Upper lobe of right lung (tissue), 1 donor: ENCODE data around the gene TTN. TPM values are rescaled to one million over a fixed set of nuclear protein-coding genes. Genes with fewer than 3 reads are reported as not detected.

Experiments used
- ATAC-seq: fragments of 200-7000 bp; cut with Tn5 transposase; one replicate; pipeline ENCODE4 v1.9.1; 2020; ENCODE audit warnings: mild to moderate bottlenecking, moderate library complexity
- DNase-seq: peaks from one replicate; pipeline ENCODE4 v3.0.0-alpha.2; 2020
- H3K27ac ChIP-seq: fragments of 200-600 bp; one replicate; pipeline ENCODE4 v1.8.0; 2022
- H3K27me3 ChIP-seq: fragments of 200-600 bp; one replicate; pipeline ENCODE4 v1.8.0; 2022; ENCODE audit warnings: mild to moderate bottlenecking
- H3K36me3 ChIP-seq: fragments of 200-600 bp; one replicate; pipeline ENCODE4 v1.8.0; 2022
- H3K4me1 ChIP-seq: fragments of 200-600 bp; one replicate; pipeline ENCODE4 v1.8.0; 2022
- H3K4me3 ChIP-seq: fragments of 200-600 bp; one replicate; pipeline ENCODE4 v1.8.0; 2022; ENCODE audit warnings: mild to moderate bottlenecking
- H3K9me3 ChIP-seq: fragments of 200-600 bp; one replicate; pipeline ENCODE4 v1.8.0; 2022
- intact Hi-C: fragments of 100-400 bp; cut with DNase I; formaldehyde crosslinking; loops from one replicate; pipeline ENCODE4 v1.11.0; 2022
- total RNA-seq: library from RNA; stranded (reverse); fragmentation: NEBNext Ultra II Directional; extraction: Animal tissue kit (Norgen Biotek cat#: 25700); gene quantifications from one replicate; pipeline ENCODE4 v1.2.1, GENCODE V29; 2021
- TF ChIP-seq, protein P1 (sequence below): fragments of 200-600 bp; IDR thresholded peaks from one replicate; pipeline ENCODE4 v1.8.0; 2022; ENCODE audit warnings: antibody characterized with exemption
- donor health status: DM: no; HTN: yes; CAD: no; lungs with severe emphysema.

Gene TTN
- total RNA-seq, 1 donor from 2014 or later: 19.6 TPM

GRCh38 chr2:178513876-178514275, 293.3 kb downstream of the TTN start:
- H3K36me3 ChIP-seq: peaks cover 16% of the 10 kb centered on the region

GRCh38 chr2:178512484-178512883, 294.7 kb downstream of the TTN start:
- TF ChIP-seq, protein P1, sequence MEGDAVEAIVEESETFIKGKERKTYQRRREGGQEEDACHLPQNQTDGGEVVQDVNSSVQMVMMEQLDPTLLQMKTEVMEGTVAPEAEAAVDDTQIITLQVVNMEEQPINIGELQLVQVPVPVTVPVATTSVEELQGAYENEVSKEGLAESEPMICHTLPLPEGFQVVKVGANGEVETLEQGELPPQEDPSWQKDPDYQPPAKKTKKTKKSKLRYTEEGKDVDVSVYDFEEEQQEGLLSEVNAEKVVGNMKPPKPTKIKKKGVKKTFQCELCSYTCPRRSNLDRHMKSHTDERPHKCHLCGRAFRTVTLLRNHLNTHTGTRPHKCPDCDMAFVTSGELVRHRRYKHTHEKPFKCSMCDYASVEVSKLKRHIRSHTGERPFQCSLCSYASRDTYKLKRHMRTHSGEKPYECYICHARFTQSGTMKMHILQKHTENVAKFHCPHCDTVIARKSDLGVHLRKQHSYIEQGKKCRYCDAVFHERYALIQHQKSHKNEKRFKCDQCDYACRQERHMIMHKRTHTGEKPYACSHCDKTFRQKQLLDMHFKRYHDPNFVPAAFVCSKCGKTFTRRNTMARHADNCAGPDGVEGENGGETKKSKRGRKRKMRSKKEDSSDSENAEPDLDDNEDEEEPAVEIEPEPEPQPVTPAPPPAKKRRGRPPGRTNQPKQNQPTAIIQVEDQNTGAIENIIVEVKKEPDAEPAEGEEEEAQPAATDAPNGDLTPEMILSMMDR: no peak
- Histone ChIP-seq H3K9me3 (no peaks in the 10 kb centered on the region), H3K4me1 (no peaks in the 10 kb centered on the region), H3K27ac (no peak overlapping the region), H3K27me3 (no peaks in the 10 kb centered on the region), H3K4me3 (no peak overlapping the region), H3K36me3 (peaks cover 12% of the 10 kb centered on the region)
- intact Hi-C loops: no loop called here
- ATAC-seq (no peak), DNase-seq (no peak)

More at GRCh38 chr2:178513876-178514275, 293.3 kb downstream of the TTN start:
- no peak for ATAC-seq
- intact Hi-C loops: no loop called here
- TF ChIP-seq, protein P1: no peak
- no peak for DNase-seq
- no peaks in the 10 kb centered on the region for H3K9me3 ChIP-seq
- H3K27ac ChIP-seq: no peak overlapping the region
- no peaks in the 10 kb centered on the region for H3K4me1 ChIP-seq
- H3K27me3 ChIP-seq: no peaks in the 10 kb centered on the region
- H3K4me3 ChIP-seq: no peak overlapping the region

GRCh38 chr2:178510384-178510783, 296.8 kb downstream of the TTN start:
- Histone ChIP-seq H3K36me3 (peaks cover 22% of the 10 kb centered on the region), H3K27ac (no peak overlapping the region), H3K27me3 (no peaks in the 10 kb centered on the region), H3K4me1 (peaks cover 6% of the 10 kb centered on the region), H3K4me3 (no peak overlapping the region), H3K9me3 (no peaks in the 10 kb centered on the region)
- DNase-seq (no peak), ATAC-seq (no peak)
- intact Hi-C loops: no loop called here
- TF ChIP-seq, protein P1: no peak

DNA sequence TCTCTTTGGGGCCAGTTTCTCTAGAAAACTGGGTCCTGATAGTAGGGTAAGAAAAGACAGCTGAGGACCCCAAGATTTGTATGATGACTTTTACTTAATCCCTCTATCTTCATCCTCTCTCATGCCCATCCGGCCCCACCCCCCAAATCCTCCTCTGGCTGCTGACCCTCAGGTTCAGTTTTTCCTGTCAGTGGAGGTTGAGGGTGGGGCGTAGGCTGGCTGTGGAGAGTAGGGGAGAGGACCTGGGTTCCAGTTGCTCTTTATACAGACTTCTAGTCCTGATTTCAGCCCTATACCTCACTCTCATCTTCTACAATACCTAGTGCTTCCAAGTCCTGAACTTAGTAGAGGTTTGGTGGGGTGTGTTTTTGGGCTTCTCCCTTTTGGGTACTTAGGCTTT, 298.6 kb downstream of the TTN start:
- H3K9me3 ChIP-seq: no peaks in the 10 kb centered on the region
- ATAC-seq (no peak), DNase-seq (no peak)
- H3K27ac ChIP-seq: no peak overlapping the region
- TF ChIP-seq, protein P1: no peak
- intact Hi-C loops: no loop called here
- peaks cover 6% of the 10 kb centered on the region for H3K4me1 ChIP-seq
- H3K27me3 ChIP-seq: no peaks in the 10 kb centered on the region
- peaks cover 39% of the 10 kb centered on the region for H3K36me3 ChIP-seq
- H3K4me3 ChIP-seq: no peak overlapping the region

GRCh38 chr2:178506949-178507348, 300.3 kb downstream of the TTN start:
- ATAC-seq (no peak), DNase-seq (no peak)
- Histone ChIP-seq H3K9me3 (no peaks in the 10 kb centered on the region), H3K36me3 (peaks cover 56% of the 10 kb centered on the region), H3K4me3 (no peak overlapping the region), H3K27me3 (no peaks in the 10 kb centered on the region), H3K4me1 (peaks cover 6% of the 10 kb centered on the region), H3K27ac (no peak overlapping the region)
- TF ChIP-seq, protein P1: no peak
- intact Hi-C loops: no loop called here

- TF ChIP-seq, protein P1: no peak
- no peaks in the 10 kb centered on the region for H3K27me3 ChIP-seq
- peaks cover 6% of the 10 kb centered on the region for H3K4me1 ChIP-seq
- no peak overlapping the region for H3K4me3 ChIP-seq
- no peak overlapping the region for H3K27ac ChIP-seq
- DNase-seq: no peak
- ATAC-seq: no peak
- H3K9me3 ChIP-seq: no peaks in the 10 kb centered on the region
- intact Hi-C loops: no loop called here
- H3K36me3 ChIP-seq: peaks cover 60% of the 10 kb centered on the region
These were observed 300.7 kb downstream of the TTN start for GRCh38 chr2:178506524-178506923.
